H1 (cell line): ENCODE data around the gene FRG2. TPM values are rescaled to one million over a fixed set of nuclear protein-coding genes. Genes with fewer than 3 reads are reported as not detected.

Experiments used
- BACH1 ChIP-seq: IDR thresholded peaks from 2 replicates; pipeline ENCODE4 v1.6.1; 2012; ENCODE audit warnings: low read length, improper control_type of control experiment
- CREB1 ChIP-seq: IDR thresholded peaks from 2 replicates; pipeline ENCODE4 v1.6.1; 2012; ENCODE audit warnings: inconsistent platforms
- KDM5A ChIP-seq: fragments of 200-600 bp; IDR thresholded peaks from 2 replicates; pipeline ENCODE4 v1.7.1; 2012; ENCODE audit warnings: mild to moderate bottlenecking, low read length, inconsistent platforms, mixed read lengths
- ZNF274 ChIP-seq: IDR thresholded peaks from 2 replicates; pipeline ENCODE4 v1.7.0; 2012; ENCODE audit warnings: low read length, borderline replicate concordance; ENCODE audit errors: extremely low read depth
- polyA plus RNA-seq, 7 experiments: library from polyadenylated mRNA; depleted of rRNA in 3 of 7; stranded (reverse) in 5 of 7; unstranded in 2 of 7; fragments of >200 nt in 5 of 7; fragments of 200-250 nt in 2 of 7; gene quantifications; 1 replicate in 5 of 7; 2 replicates in 1 of 7; 4 replicates in 1 of 7; pipeline versions ENCODE4 v1.2.1 to v1.2.3, GENCODE V29; 2011 to 2013; ENCODE audit warnings: missing spikeins in 2 of 7, mixed read lengths in 2 of 7
- total RNA-seq: library from RNA; stranded (reverse); fragmentation: NEBNext Ultra II Directional; extraction: Animal tissue kit (Norgen Biotek cat#: 25700); gene quantifications from 2 replicates; pipeline ENCODE4 v1.2.1, GENCODE V29; 2021
- TF ChIP-seq, protein P1 (sequence below): fragments of 300-600 bp; sonication (generic); IDR thresholded peaks from 2 replicates; pipeline ENCODE4 v1.7.1; 2012; ENCODE audit warnings: low read length, moderate library complexity, mild to moderate bottlenecking, inconsistent platforms; ENCODE audit not compliant: insufficient replicate concordance

Gene FRG2
- total and polyA plus RNA-seq, 2 of the 8 experiments (the other 6 are each of a cell fraction or from before 2014, with no cell fraction given), result not detected

DNA sequence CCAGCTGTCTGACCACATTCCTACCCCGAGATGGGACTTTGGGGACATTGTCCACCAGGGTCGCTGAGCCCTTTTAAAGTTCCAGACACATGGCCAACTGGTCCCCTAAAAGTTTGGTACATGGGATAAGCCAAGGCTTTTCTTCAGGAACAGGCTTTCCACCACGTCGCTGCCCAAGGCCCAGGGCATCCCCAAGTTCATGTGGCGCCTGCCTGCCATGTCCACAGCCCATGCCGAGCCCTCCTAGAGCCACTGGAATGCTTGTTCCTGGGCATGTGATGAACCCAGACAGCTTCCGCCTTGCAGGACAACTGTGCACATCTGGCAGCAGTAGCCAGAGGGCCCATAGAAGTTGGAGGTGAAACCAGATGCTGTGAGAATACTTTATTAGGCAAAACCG, 45.1 kb downstream of the FRG2 start (continued):
- TF ChIP-seq, protein P1, sequence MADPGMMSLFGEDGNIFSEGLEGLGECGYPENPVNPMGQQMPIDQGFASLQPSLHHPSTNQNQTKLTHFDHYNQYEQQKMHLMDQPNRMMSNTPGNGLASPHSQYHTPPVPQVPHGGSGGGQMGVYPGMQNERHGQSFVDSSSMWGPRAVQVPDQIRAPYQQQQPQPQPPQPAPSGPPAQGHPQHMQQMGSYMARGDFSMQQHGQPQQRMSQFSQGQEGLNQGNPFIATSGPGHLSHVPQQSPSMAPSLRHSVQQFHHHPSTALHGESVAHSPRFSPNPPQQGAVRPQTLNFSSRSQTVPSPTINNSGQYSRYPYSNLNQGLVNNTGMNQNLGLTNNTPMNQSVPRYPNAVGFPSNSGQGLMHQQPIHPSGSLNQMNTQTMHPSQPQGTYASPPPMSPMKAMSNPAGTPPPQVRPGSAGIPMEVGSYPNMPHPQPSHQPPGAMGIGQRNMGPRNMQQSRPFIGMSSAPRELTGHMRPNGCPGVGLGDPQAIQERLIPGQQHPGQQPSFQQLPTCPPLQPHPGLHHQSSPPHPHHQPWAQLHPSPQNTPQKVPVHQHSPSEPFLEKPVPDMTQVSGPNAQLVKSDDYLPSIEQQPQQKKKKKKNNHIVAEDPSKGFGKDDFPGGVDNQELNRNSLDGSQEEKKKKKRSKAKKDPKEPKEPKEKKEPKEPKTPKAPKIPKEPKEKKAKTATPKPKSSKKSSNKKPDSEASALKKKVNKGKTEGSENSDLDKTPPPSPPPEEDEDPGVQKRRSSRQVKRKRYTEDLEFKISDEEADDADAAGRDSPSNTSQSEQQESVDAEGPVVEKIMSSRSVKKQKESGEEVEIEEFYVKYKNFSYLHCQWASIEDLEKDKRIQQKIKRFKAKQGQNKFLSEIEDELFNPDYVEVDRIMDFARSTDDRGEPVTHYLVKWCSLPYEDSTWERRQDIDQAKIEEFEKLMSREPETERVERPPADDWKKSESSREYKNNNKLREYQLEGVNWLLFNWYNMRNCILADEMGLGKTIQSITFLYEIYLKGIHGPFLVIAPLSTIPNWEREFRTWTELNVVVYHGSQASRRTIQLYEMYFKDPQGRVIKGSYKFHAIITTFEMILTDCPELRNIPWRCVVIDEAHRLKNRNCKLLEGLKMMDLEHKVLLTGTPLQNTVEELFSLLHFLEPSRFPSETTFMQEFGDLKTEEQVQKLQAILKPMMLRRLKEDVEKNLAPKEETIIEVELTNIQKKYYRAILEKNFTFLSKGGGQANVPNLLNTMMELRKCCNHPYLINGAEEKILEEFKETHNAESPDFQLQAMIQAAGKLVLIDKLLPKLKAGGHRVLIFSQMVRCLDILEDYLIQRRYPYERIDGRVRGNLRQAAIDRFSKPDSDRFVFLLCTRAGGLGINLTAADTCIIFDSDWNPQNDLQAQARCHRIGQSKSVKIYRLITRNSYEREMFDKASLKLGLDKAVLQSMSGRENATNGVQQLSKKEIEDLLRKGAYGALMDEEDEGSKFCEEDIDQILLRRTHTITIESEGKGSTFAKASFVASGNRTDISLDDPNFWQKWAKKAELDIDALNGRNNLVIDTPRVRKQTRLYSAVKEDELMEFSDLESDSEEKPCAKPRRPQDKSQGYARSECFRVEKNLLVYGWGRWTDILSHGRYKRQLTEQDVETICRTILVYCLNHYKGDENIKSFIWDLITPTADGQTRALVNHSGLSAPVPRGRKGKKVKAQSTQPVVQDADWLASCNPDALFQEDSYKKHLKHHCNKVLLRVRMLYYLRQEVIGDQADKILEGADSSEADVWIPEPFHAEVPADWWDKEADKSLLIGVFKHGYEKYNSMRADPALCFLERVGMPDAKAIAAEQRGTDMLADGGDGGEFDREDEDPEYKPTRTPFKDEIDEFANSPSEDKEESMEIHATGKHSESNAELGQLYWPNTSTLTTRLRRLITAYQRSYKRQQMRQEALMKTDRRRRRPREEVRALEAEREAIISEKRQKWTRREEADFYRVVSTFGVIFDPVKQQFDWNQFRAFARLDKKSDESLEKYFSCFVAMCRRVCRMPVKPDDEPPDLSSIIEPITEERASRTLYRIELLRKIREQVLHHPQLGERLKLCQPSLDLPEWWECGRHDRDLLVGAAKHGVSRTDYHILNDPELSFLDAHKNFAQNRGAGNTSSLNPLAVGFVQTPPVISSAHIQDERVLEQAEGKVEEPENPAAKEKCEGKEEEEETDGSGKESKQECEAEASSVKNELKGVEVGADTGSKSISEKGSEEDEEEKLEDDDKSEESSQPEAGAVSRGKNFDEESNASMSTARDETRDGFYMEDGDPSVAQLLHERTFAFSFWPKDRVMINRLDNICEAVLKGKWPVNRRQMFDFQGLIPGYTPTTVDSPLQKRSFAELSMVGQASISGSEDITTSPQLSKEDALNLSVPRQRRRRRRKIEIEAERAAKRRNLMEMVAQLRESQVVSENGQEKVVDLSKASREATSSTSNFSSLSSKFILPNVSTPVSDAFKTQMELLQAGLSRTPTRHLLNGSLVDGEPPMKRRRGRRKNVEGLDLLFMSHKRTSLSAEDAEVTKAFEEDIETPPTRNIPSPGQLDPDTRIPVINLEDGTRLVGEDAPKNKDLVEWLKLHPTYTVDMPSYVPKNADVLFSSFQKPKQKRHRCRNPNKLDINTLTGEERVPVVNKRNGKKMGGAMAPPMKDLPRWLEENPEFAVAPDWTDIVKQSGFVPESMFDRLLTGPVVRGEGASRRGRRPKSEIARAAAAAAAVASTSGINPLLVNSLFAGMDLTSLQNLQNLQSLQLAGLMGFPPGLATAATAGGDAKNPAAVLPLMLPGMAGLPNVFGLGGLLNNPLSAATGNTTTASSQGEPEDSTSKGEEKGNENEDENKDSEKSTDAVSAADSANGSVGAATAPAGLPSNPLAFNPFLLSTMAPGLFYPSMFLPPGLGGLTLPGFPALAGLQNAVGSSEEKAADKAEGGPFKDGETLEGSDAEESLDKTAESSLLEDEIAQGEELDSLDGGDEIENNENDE, result no peak
- TF ChIP-seq ZNF274, result no peak
- TF ChIP-seq CREB1, result no peak
- no peak for TF ChIP-seq KDM5A
- no peak for TF ChIP-seq BACH1
